ENCODE measurements around the gene SP2. TPM values are rescaled to one million over a fixed set of nuclear protein-coding genes. Genes with fewer than 3 reads are reported as not detected.

The SP2 gene
- polyA plus RNA-seq, 1 donor (not counting 4 experiments of a cell fraction or from before 2014, with no cell fraction given), result 2.1 TPM

- Histone ChIP-seq H3K4me3 (ENCODE audit: control insufficient read depth in 2 of 3, extremely low read depth in 1 of 3, insufficient read depth in 2 of 3, low read depth in 1 of 3, low read length in 3 of 3) (no peak overlapping the region), H2AFZ (ENCODE audit: control insufficient read depth, low read length) (no peak overlapping the region), H3K79me2 (ENCODE audit: control insufficient read depth, insufficient read depth, low read length) (peaks cover 4% of the 10 kb centered on the region), H3K4me1 (ENCODE audit: control insufficient read depth, extremely low read depth, insufficient read depth, low read length) (peaks cover 18% of the 10 kb centered on the region), H3K27me3 (ENCODE audit: control insufficient read depth, extremely low read depth, insufficient read depth, low read length) (no peaks in the 10 kb centered on the region), H3K9me3 (ENCODE audit: control insufficient read depth, low read depth, low read length) (no peaks in the 10 kb centered on the region), H3K9me1 (ENCODE audit: control insufficient read depth, extremely low read depth, insufficient read depth, low read length) (no peaks in the 10 kb centered on the region), H3K36me3 (ENCODE audit: control insufficient read depth in 2 of 2, extremely low read depth in 1 of 2, insufficient read depth in 2 of 2, low read length in 2 of 2) (no peaks in the 10 kb centered on the region), H4K20me1 (ENCODE audit: control insufficient read depth, extremely low read depth, insufficient read depth, low read length) (no peaks in the 10 kb centered on the region), H3K4me2 (ENCODE audit: control insufficient read depth, extremely low read depth, insufficient read depth, low read depth, low read length) (no peak overlapping the region), H3K9ac (ENCODE audit: control insufficient read depth, extremely low read depth, insufficient read depth, low read length) (no peak overlapping the region), H3K27ac (ENCODE audit: control insufficient read depth, insufficient read depth, low read length) (no peak overlapping the region)
- no peak for DNase-seq (ENCODE audit: low read depth, low spot score)
- dilution Hi-C loops (cut with MboI; ENCODE audit: extremely low pct_ligation_motif_present, low sequenced_read_pairs), result no loop called here
- no peak for FAIRE-seq
- no peak for TF ChIP-seq EZH2 (IDR thresholded peaks at IDR 0.05; ENCODE audit: low read length)
- TF ChIP-seq, protein P1, sequence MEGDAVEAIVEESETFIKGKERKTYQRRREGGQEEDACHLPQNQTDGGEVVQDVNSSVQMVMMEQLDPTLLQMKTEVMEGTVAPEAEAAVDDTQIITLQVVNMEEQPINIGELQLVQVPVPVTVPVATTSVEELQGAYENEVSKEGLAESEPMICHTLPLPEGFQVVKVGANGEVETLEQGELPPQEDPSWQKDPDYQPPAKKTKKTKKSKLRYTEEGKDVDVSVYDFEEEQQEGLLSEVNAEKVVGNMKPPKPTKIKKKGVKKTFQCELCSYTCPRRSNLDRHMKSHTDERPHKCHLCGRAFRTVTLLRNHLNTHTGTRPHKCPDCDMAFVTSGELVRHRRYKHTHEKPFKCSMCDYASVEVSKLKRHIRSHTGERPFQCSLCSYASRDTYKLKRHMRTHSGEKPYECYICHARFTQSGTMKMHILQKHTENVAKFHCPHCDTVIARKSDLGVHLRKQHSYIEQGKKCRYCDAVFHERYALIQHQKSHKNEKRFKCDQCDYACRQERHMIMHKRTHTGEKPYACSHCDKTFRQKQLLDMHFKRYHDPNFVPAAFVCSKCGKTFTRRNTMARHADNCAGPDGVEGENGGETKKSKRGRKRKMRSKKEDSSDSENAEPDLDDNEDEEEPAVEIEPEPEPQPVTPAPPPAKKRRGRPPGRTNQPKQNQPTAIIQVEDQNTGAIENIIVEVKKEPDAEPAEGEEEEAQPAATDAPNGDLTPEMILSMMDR (optimal IDR thresholded peaks at IDR 0.05 in 1 of 3, IDR thresholded peaks at IDR 0.05 in 1 of 3, conservative IDR thresholded peaks at IDR 0.05 in 1 of 3; ENCODE audit: extremely low read depth in 1 of 3, insufficient read depth in 2 of 3, low read length in 3 of 3), result no peak
Measured at GRCh38 chr17:47891545-47892088, 4.4 kb upstream of the SP2 start.

DNA sequence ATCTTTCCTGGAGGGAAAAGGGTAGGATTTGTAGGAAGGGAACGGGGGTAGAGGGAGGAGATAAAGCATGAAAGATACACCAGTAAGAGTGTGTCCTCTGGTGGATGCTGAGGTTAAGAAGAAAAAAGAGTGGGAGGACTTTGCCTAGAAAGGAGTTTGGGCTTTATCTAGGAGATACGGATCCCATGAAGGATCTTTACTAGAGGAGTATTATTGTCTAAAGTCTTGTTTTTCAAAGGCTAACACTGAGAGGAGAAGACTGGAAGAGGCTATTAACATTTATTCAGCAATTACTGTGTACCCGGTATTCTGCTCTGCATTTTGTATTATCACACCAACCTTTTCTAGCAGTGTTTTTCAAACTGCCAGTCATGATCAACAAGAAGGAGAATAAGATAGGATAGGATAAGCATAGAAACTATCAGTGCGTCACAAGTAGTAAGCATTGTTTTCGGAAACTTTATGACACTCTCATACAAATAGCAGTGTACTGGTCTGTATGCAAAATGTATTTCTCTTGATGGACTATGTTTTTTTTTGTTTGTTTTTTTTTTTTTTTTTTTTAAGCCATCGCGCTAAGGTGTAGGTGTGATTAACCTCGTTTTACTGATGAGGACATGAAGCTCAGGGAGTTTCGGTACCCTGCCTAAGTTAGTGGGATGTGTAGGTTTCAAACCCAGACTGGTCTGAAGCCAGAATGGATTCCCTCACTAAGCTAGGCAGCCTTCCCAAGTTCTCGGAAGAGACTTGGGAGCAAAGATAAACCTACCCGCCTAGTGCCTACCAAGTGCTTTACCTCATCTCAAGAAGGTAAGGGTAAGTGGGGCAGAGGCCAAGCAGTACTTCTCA, 1.3 kb upstream of the SP2 start:
- no peak for DNase-seq (ENCODE audit: low read depth, low spot score)
- no peak for FAIRE-seq
- Histone ChIP-seq H3K9me3 (ENCODE audit: control insufficient read depth, low read depth, low read length) (no peaks in the 10 kb centered on the region), H3K9ac (ENCODE audit: control insufficient read depth, extremely low read depth, insufficient read depth, low read length) (peak overlapping the region; percentile 81), H3K4me2 (ENCODE audit: control insufficient read depth, extremely low read depth, insufficient read depth, low read depth, low read length) (peak overlapping the region; percentile 80), H3K36me3 (ENCODE audit: control insufficient read depth in 2 of 2, extremely low read depth in 1 of 2, insufficient read depth in 2 of 2, low read length in 2 of 2) (peaks cover 0 to 4% of the 10 kb centered on the region in 2 experiments), H3K27ac (ENCODE audit: control insufficient read depth, insufficient read depth, low read length) (peak overlapping the region; percentile 67), H3K9me1 (ENCODE audit: control insufficient read depth, extremely low read depth, insufficient read depth, low read length) (no peaks in the 10 kb centered on the region), H2AFZ (ENCODE audit: control insufficient read depth, low read length) (peak overlapping the region; percentile 52), H3K79me2 (ENCODE audit: control insufficient read depth, insufficient read depth, low read length) (peaks cover 9% of the 10 kb centered on the region), H3K4me1 (ENCODE audit: control insufficient read depth, extremely low read depth, insufficient read depth, low read length) (peaks cover 29% of the 10 kb centered on the region), H4K20me1 (ENCODE audit: control insufficient read depth, extremely low read depth, insufficient read depth, low read length) (no peaks in the 10 kb centered on the region), H3K27me3 (ENCODE audit: control insufficient read depth, extremely low read depth, insufficient read depth, low read length) (no peaks in the 10 kb centered on the region), H3K4me3 (ENCODE audit: control insufficient read depth in 2 of 3, extremely low read depth in 1 of 3, insufficient read depth in 2 of 3, low read depth in 1 of 3, low read length in 3 of 3) (peak overlapping the region; percentile 62 to 78 (median 71))
- dilution Hi-C loops (cut with MboI; ENCODE audit: extremely low pct_ligation_motif_present, low sequenced_read_pairs), result no loop called here
- TF ChIP-seq, protein P1 (optimal IDR thresholded peaks at IDR 0.05 in 1 of 3, IDR thresholded peaks at IDR 0.05 in 1 of 3, conservative IDR thresholded peaks at IDR 0.05 in 1 of 3; ENCODE audit: extremely low read depth in 1 of 3, insufficient read depth in 2 of 3, low read length in 3 of 3), result peak in 1 of 3 experiments; percentile 6
- TF ChIP-seq EZH2 (IDR thresholded peaks at IDR 0.05; ENCODE audit: low read length), result no peak

Measured in keratinocyte (primary cell).